Measurements from ENCODE around the gene NEURL4. TPM values are rescaled to one million over a fixed set of nuclear protein-coding genes. Genes with fewer than 3 reads are reported as not detected.
A peak's percentile ranks its signal among the peaks of the same experiment; 100 is the strongest.

Gene NEURL4
- total and polyA plus RNA-seq, 4 donors, result 0.76 to 14.2 (median 7.3) TPM

DNA sequence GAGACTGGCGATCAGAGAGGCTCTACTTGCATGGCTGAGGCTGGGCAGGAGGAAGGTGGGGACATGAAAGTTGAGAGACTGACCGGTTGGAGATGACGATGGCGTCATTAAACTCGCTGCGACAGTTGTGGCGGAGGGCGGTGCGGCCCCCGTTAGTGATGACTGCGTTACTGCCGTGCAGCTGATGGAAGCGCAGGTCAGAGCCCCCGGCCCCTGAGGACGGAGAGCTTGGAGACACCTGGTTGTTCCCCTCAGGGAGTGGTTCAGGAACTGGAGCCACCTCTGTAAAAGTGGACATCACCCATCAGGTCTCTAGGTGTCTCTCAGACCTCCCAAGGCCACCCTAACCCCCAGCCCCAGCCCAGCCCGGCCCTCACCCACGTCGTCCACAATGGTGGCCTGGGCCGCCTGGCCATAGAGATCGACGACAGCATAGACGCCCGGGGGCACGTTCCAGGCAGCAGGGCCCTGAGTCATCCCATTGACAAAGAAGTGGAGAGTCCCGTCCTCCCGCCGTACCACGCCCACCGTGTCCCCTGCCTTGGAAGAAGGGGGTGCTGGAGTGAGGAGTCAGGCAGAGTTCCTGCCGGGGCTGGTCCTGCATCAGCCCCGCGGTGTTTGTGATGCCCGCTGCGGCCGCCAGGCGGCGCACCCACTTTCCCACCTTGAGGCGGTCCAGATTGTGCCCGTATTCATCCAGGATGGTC, 5.3 kb downstream of the NEURL4 start:
- peak; percentile 77 for DNase-seq (ENCODE audit: low spot score)
- H3K9ac ChIP-seq (ENCODE audit: low read depth in 1 of 2, low read length in 2 of 2), result no peak overlapping the region
- H3K27me3 ChIP-seq (ENCODE audit: control insufficient read depth in 4 of 4, insufficient read depth in 4 of 4, low read length in 3 of 4), result no peaks in the 10 kb centered on the region
- H3K36me3 ChIP-seq (ENCODE audit: control insufficient read depth in 4 of 4, insufficient read depth in 3 of 4, low read depth in 1 of 4, low read length in 3 of 4), result peaks cover 8 to 60% (median 25%) of the 10 kb centered on the region in 4 donors
- H3K4me1 ChIP-seq (ENCODE audit: control insufficient read depth in 4 of 4, insufficient read depth in 4 of 4, low read length in 3 of 4), result peaks cover 7 to 14% (median 10%) of the 10 kb centered on the region in 4 donors
- H3K27ac ChIP-seq (ENCODE audit: low read depth in 1 of 2, low read length in 2 of 2), result no peak overlapping the region
- TF ChIP-seq CTCF (IDR thresholded peaks at IDR 0.05; ENCODE audit: low read depth, low read length, missing input control) (peak; percentile 55), RAD21 (IDR thresholded peaks at IDR 0.05) (no peak)
- WGBS, result 76% methylated on average over 39 of the region's 39 CpGs
- no peaks in the 10 kb centered on the region for H3K9me3 ChIP-seq (ENCODE audit: control insufficient read depth in 4 of 4, low read length in 3 of 4)
- no peak overlapping the region for H3K4me3 ChIP-seq (ENCODE audit: low read depth in 1 of 3, low read length in 3 of 3)

GRCh38 chr17:7322520-7323194, 6.5 kb downstream of the NEURL4 start:
- Histone ChIP-seq H3K9ac (ENCODE audit: low read depth in 1 of 2, low read length in 2 of 2) (no peak overlapping the region), H3K4me1 (ENCODE audit: control insufficient read depth in 4 of 4, insufficient read depth in 4 of 4, low read length in 3 of 4) (peaks cover 0 to 2% (median 0%) of the 10 kb centered on the region in 4 donors), H3K4me3 (ENCODE audit: low read depth in 1 of 3, low read length in 3 of 3) (no peak overlapping the region), H3K36me3 (ENCODE audit: control insufficient read depth in 4 of 4, insufficient read depth in 3 of 4, low read depth in 1 of 4, low read length in 3 of 4) (peaks cover 18 to 72% (median 33%) of the 10 kb centered on the region in 4 donors), H3K27ac (ENCODE audit: low read depth in 1 of 2, low read length in 2 of 2) (no peak overlapping the region), H3K9me3 (ENCODE audit: control insufficient read depth in 4 of 4, low read length in 3 of 4) (no peaks in the 10 kb centered on the region), H3K27me3 (ENCODE audit: control insufficient read depth in 4 of 4, insufficient read depth in 4 of 4, low read length in 3 of 4) (no peaks in the 10 kb centered on the region)
- WGBS, result 93% methylated on average over 22 of the region's 22 CpGs
- TF ChIP-seq NR2F2 (IDR thresholded peaks at IDR 0.05) (no peak), HNF4A (conservative IDR thresholded peaks at IDR 0.05) (no peak), HNF4G (IDR thresholded peaks at IDR 0.05) (no peak), GABPA (IDR thresholded peaks at IDR 0.05 in 1 of 2, conservative IDR thresholded peaks at IDR 0.05 in 1 of 2) (no peak), EGR1 (IDR thresholded peaks at IDR 0.05; ENCODE audit: low read depth in 2 of 2) (no peak), JUND (IDR thresholded peaks at IDR 0.05) (no peak), TAF1 (conservative IDR thresholded peaks at IDR 0.05) (no peak), SP1 (IDR thresholded peaks at IDR 0.05) (no peak), FOXA1 (IDR thresholded peaks at IDR 0.05) (no peak), CTCF (IDR thresholded peaks at IDR 0.05; ENCODE audit: low read depth, low read length, missing input control) (no peak), REST (IDR thresholded peaks at IDR 0.05) (no peak), RAD21 (IDR thresholded peaks at IDR 0.05) (no peak), YY1 (IDR thresholded peaks at IDR 0.05) (no peak), FOXA2 (IDR thresholded peaks at IDR 0.05) (no peak)
- TF ChIP-seq, protein P1, sequence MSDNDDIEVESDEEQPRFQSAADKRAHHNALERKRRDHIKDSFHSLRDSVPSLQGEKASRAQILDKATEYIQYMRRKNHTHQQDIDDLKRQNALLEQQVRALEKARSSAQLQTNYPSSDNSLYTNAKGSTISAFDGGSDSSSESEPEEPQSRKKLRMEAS (IDR thresholded peaks at IDR 0.05), result no peak
- no peak for DNase-seq (ENCODE audit: low spot score)

All from liver (tissue), 9 donors.